IMR-90 (cell line): ENCODE measurements around the gene POLR2M. TPM values are rescaled to one million over a fixed set of nuclear protein-coding genes. Genes with fewer than 3 reads are reported as not detected.

ENCODE experiments used
- ATAC-seq: fragments of 200-7000 bp; cut with Tn5 transposase; 2 replicates; pipeline ENCODE4 v1.9.1; 2020; ENCODE audit warnings: low read depth, mild to moderate bottlenecking, moderate library complexity
- BruUV-seq: library from RNA; stranded (reverse); fragments of 400-500 nt; replicated peaks from 2 replicates; lab custom pipeline; 2021; lab: Mats Ljungman, UMichigan
- CTCF ChIA-PET: fragments of 300-600 bp; formaldehyde crosslinking; extraction: SDS; loops from one replicate; lab custom pipeline; 2021; ENCODE audit warnings: antibody characterized with exemption; lab: Yijun Ruan, JAX
- POLR2A ChIA-PET: fragments of 300-600 bp; sonication (Branson Sonifier 250); formaldehyde crosslinking; loops from one replicate; lab custom pipeline; 2022; ENCODE audit warnings: antibody characterized with exemption; ENCODE audit not compliant: unreplicated experiment; lab: Charles Lee
- DNase-seq: peaks from one replicate; pipeline ENCODE4 v3.0.0; 2013
- H2AFZ ChIP-seq: replicated peaks from 2 replicates; pipeline ENCODE3; 2013; ENCODE audit warnings: low read length, mild to moderate bottlenecking; ENCODE audit not compliant: poor library complexity
- H2AK5ac ChIP-seq: 2 replicates; pipeline ENCODE4 v1.6.1; 2013; ENCODE audit warnings: low read depth, low read length, inconsistent platforms
- H2AK9ac ChIP-seq: replicated peaks from 2 replicates; pipeline ENCODE3; 2013; ENCODE audit warnings: mild to moderate bottlenecking, low read depth, low read length, moderate library complexity; ENCODE audit not compliant: poor library complexity
- H2BK120ac ChIP-seq: 2 replicates; pipeline ENCODE4 v1.6.1; 2013; ENCODE audit warnings: low read depth, low read length, inconsistent platforms
- H2BK15ac ChIP-seq: 3 replicates; pipeline ENCODE4 v1.6.1; 2013; ENCODE audit warnings: low read depth, low read length, inconsistent platforms
- H2BK20ac ChIP-seq: 2 replicates; pipeline ENCODE4 v1.6.1; 2013; ENCODE audit warnings: low read depth, mild to moderate bottlenecking, inconsistent platforms, low read length, moderate library complexity
- H2BK5ac ChIP-seq: 2 replicates; pipeline ENCODE4 v1.6.1; 2013; ENCODE audit warnings: mild to moderate bottlenecking, low read depth, low read length, inconsistent platforms; ENCODE audit not compliant: poor library complexity, severe bottlenecking
- H3K14ac ChIP-seq: replicated peaks from 2 replicates; pipeline ENCODE4 v1.6.1; 2013; ENCODE audit warnings: low read depth, low read length, inconsistent platforms
- H3K18ac ChIP-seq: 2 replicates; pipeline ENCODE4 v1.6.1; 2013; ENCODE audit warnings: low read depth, low read length, control low read depth
- H3K23ac ChIP-seq: 2 replicates; pipeline ENCODE4 v1.6.1; 2013; ENCODE audit warnings: low read depth, low read length, inconsistent platforms
- H3K27ac ChIP-seq: 2 replicates; pipeline ENCODE4 v1.5.1; 2013; ENCODE audit warnings: mild to moderate bottlenecking, control low read depth, low read length; ENCODE audit not compliant: insufficient read depth
- H3K27me3 ChIP-seq: 2 replicates; pipeline ENCODE4 v1.6.1; 2013; ENCODE audit warnings: low read length; ENCODE audit not compliant: control insufficient read depth, insufficient read depth
- H3K36me3 ChIP-seq: 2 replicates; pipeline ENCODE4 v1.6.1; 2013; ENCODE audit warnings: low read length, mixed read lengths; ENCODE audit not compliant: control insufficient read depth, insufficient read depth
- H3K4ac ChIP-seq: 2 replicates; pipeline ENCODE4 v1.6.1; 2013; ENCODE audit warnings: low read depth, low read length, inconsistent platforms
- H3K4me1 ChIP-seq: 2 replicates; pipeline ENCODE4 v1.6.1; 2013; ENCODE audit warnings: low read length, mixed read lengths; ENCODE audit not compliant: control insufficient read depth, insufficient read depth
- H3K4me2 ChIP-seq: 2 replicates; pipeline ENCODE4 v1.6.1; 2013; ENCODE audit warnings: low read depth, mild to moderate bottlenecking, control low read depth, low read length, moderate library complexity
- H3K4me3 ChIP-seq: 2 replicates; pipeline ENCODE4 v1.5.1; 2013; ENCODE audit warnings: low read depth, mild to moderate bottlenecking, control low read depth, low read length, moderate library complexity; ENCODE audit not compliant: insufficient read depth
- H3K56ac ChIP-seq: 2 replicates; pipeline ENCODE4 v1.6.1; 2013; ENCODE audit warnings: low read length, inconsistent platforms; ENCODE audit not compliant: insufficient read depth; ENCODE audit errors: extremely low read depth
- H3K79me1 ChIP-seq, 2 experiments: 2 replicates each; pipeline ENCODE4 v1.6.1; 2013; ENCODE audit warnings: low read length in 2 of 2, inconsistent platforms in 1 of 2, low read depth in 1 of 2
- H3K9ac ChIP-seq: 2 replicates; pipeline ENCODE4 v1.6.1; 2013; ENCODE audit warnings: low read depth, low read length, control low read depth
- H3K9me1 ChIP-seq: 2 replicates; pipeline ENCODE4 v1.6.1; 2013; ENCODE audit warnings: low read length, inconsistent platforms; ENCODE audit not compliant: insufficient read depth
- H3K9me3 ChIP-seq: 2 replicates; pipeline ENCODE4 v1.6.1; 2013; ENCODE audit warnings: low read length; ENCODE audit not compliant: control insufficient read depth, insufficient read depth
- H4K20me1 ChIP-seq: 2 replicates; pipeline ENCODE4 v1.6.1; 2013; ENCODE audit warnings: low read length, inconsistent platforms; ENCODE audit not compliant: insufficient read depth
- H4K5ac ChIP-seq: 2 replicates; pipeline ENCODE4 v1.6.1; 2013; ENCODE audit warnings: mild to moderate bottlenecking, low read depth, low read length, control low read depth
- H4K8ac ChIP-seq, 2 experiments: 2 replicates each; pipeline ENCODE4 v1.6.1; 2013; ENCODE audit warnings: low read depth in 2 of 2, low read length in 2 of 2, control low read depth in 1 of 2, inconsistent platforms in 1 of 2
- H4K91ac ChIP-seq: 2 replicates; pipeline ENCODE4 v1.6.1; 2013; ENCODE audit warnings: low read depth, low read length, inconsistent platforms; ENCODE audit not compliant: insufficient read depth
- CEBPB ChIP-seq: IDR thresholded peaks from 2 replicates; pipeline ENCODE4 v1.6.1; 2012; ENCODE audit warnings: low read depth, low read length, improper control_type of control experiment
- CHD1 ChIP-seq: IDR thresholded peaks from 2 replicates; pipeline ENCODE4 v1.6.1; 2012; ENCODE audit warnings: low read depth, low read length, improper control_type of control experiment
- MAZ ChIP-seq: IDR thresholded peaks from 2 replicates; pipeline ENCODE4 v1.6.1; 2012; ENCODE audit warnings: low read depth, mild to moderate bottlenecking, low read length, improper control_type of control experiment, moderate library complexity, borderline replicate concordance
- NFE2L2 ChIP-seq: fragments of 150-350 bp; IDR thresholded peaks from 2 replicates; pipeline ENCODE4 v1.6.1; 2016; ENCODE audit warnings: low read depth, mild to moderate bottlenecking, low read length
- POLR2A ChIP-seq: IDR thresholded peaks from 2 replicates; pipeline ENCODE4 v1.6.1; 2012; ENCODE audit warnings: mild to moderate bottlenecking, low read depth, low read length
- RAD21 ChIP-seq: IDR thresholded peaks from 2 replicates; pipeline ENCODE4 v1.6.1; 2012; ENCODE audit warnings: low read length, improper control_type of control experiment
- RCOR1 ChIP-seq: IDR thresholded peaks from 2 replicates; pipeline ENCODE4 v1.6.1; 2012; ENCODE audit warnings: mild to moderate bottlenecking, low read length, improper control_type of control experiment; ENCODE audit not compliant: insufficient replicate concordance
- RFX5 ChIP-seq: IDR thresholded peaks from 2 replicates; pipeline ENCODE4 v1.8.0; 2012; ENCODE audit warnings: low read depth, mild to moderate bottlenecking, low read length, moderate library complexity
- SMC3 ChIP-seq: fragments of 150-350 bp; IDR thresholded peaks from 2 replicates; pipeline ENCODE4 v1.6.1; 2016; ENCODE audit warnings: low read depth, mild to moderate bottlenecking, antibody characterized with exemption, low read length, moderate library complexity
- WGBS, 2 experiments: methylation state at CpG; one replicate each; pipeline versions ENCODE4 v1.1.5 to v1.1.7; 2013; ENCODE audit warnings: missing lambda C conversion rate in 2 of 2; ENCODE audit not compliant: insufficient read length in 1 of 2; ENCODE audit errors: extremely low coverage in 2 of 2; 5-methylcytosine and 5-hydroxymethylcytosine counted together
- dilution Hi-C: fragments of 300-500 bp; cut with HindIII; formaldehyde crosslinking; loops from one replicate; pipeline ENCODE4 v1.14.3; 2018; ENCODE audit warnings: low sequenced_read_pairs; ENCODE audit not compliant: unreplicated experiment
- in situ Hi-C: fragments of 300-500 bp; cut with MboI; formaldehyde crosslinking; loops from 3 replicates; pipeline ENCODE4 v1.14.3; 2019; ENCODE audit warnings: low sequenced_read_pairs, inconsistent platforms, mixed read lengths
- intact Hi-C: fragments of 100-400 bp; cut with micrococcal nuclease; formaldehyde crosslinking; loops from 2 replicates; pipeline ENCODE4 v1.10.0; 2022
- polyA plus RNA-seq, 3 experiments: library from polyadenylated mRNA; depleted of rRNA; stranded (reverse); fragments of >200 nt; gene quantifications; 2 replicates each; pipeline ENCODE4 v1.2.3, GENCODE V29; 2012; ENCODE audit warnings: low replicate concordance in 1 of 3
- total RNA-seq: library from RNA; depleted of rRNA; stranded (reverse); fragments of >200 nt; gene quantifications from 2 replicates; pipeline ENCODE4 v1.2.3, GENCODE V29; 2012
- TF ChIP-seq, protein P1 (sequence below): conservative IDR thresholded peaks from 2 replicates; pipeline ENCODE4 v1.5.1; 2012; ENCODE audit warnings: mild to moderate bottlenecking, low read depth, low read length, improper control_type of control experiment

The POLR2M gene
- total and polyA plus RNA-seq, 2 of the 4 experiments (the other 2 are of a cell fraction): 60.8 to 117 TPM

GRCh38 chr15:57685306-57686095, 21.0 kb upstream of the POLR2M start:
- Histone ChIP-seq H3K79me1 (no peaks in the 10 kb centered on the region), H3K4me1 (no peaks in the 10 kb centered on the region), H2AFZ (peak overlapping the region; percentile 63), H3K18ac (no peak overlapping the region), H3K9me3 (no peaks in the 10 kb centered on the region), H3K27ac (no peak overlapping the region), H2BK20ac (no peak overlapping the region), H3K56ac (no peak overlapping the region), H2BK120ac (no peak overlapping the region), H4K91ac (no peak overlapping the region), H4K5ac (no peak overlapping the region), H3K4me2 (no peak overlapping the region), H3K36me3 (no peaks in the 10 kb centered on the region), H3K4ac (no peak overlapping the region), H2BK5ac (no peak overlapping the region), H3K27me3 (no peaks in the 10 kb centered on the region), H2BK15ac (no peak overlapping the region), H3K23ac (no peak overlapping the region), H3K9me1 (no peaks in the 10 kb centered on the region), H2AK5ac (no peak overlapping the region), H3K4me3 (no peak overlapping the region), H2AK9ac (peak overlapping the region; percentile 50), H3K14ac (no peak overlapping the region), H3K9ac (no peak overlapping the region), H4K8ac (no peak overlapping the region), H4K20me1 (no peaks in the 10 kb centered on the region)
- no TSS peak for BruUV-seq
- intact Hi-C loops (no loop called here), in situ Hi-C loops (no loop called here), dilution Hi-C loops (no loop called here)
- no peak for TF ChIP-seq RAD21
- no peak for TF ChIP-seq NFE2L2
- no peak for TF ChIP-seq CEBPB
- TF ChIP-seq RFX5: no peak
- TF ChIP-seq CHD1: no peak
- no peak for TF ChIP-seq RCOR1
- no peak for TF ChIP-seq POLR2A
- TF ChIP-seq MAZ: no peak
- no peak for TF ChIP-seq SMC3
- TF ChIP-seq, protein P1, sequence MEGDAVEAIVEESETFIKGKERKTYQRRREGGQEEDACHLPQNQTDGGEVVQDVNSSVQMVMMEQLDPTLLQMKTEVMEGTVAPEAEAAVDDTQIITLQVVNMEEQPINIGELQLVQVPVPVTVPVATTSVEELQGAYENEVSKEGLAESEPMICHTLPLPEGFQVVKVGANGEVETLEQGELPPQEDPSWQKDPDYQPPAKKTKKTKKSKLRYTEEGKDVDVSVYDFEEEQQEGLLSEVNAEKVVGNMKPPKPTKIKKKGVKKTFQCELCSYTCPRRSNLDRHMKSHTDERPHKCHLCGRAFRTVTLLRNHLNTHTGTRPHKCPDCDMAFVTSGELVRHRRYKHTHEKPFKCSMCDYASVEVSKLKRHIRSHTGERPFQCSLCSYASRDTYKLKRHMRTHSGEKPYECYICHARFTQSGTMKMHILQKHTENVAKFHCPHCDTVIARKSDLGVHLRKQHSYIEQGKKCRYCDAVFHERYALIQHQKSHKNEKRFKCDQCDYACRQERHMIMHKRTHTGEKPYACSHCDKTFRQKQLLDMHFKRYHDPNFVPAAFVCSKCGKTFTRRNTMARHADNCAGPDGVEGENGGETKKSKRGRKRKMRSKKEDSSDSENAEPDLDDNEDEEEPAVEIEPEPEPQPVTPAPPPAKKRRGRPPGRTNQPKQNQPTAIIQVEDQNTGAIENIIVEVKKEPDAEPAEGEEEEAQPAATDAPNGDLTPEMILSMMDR: no peak
- POLR2A ChIA-PET: no interaction called here
- CTCF ChIA-PET: no interaction called here
- WGBS, 2 experiments: no CpG with 5 or more reads among the region's 7 CpGs
- no peak for DNase-seq
- ATAC-seq: no peak
